CD14-positive monocyte (primary cell): ENCODE results near the gene PCDHB5. TPM values are rescaled to one million over a fixed set of nuclear protein-coding genes. Genes with fewer than 3 reads are reported as not detected.
A peak's percentile ranks its signal among the peaks of the same experiment; 100 is the strongest.

ENCODE experiments used
- DNase-seq, 3 donors: peaks; one replicate each; pipeline ENCODE4 v3.0.0-alpha.2; 2011 to 2022
- H2AFZ ChIP-seq: 2 replicates; pipeline ENCODE4 v1.6.0; 2012; ENCODE audit warnings: mild to moderate bottlenecking, low read depth, low read length, inconsistent platforms; ENCODE audit not compliant: insufficient read depth, poor library complexity, severe bottlenecking
- H3K27ac ChIP-seq, 2 donors: 1 replicate in 1 of 2; 2 replicates in 1 of 2; pipeline ENCODE4 v1.5.1; 2012 to 2013; ENCODE audit warnings: low read length in 2 of 2, control low read depth in 1 of 2, inconsistent platforms in 1 of 2, low read depth in 1 of 2, mild to moderate bottlenecking in 1 of 2
- H3K27me3 ChIP-seq, 2 donors: one replicate each; pipeline versions ENCODE4 v1.6.0 to v1.6.1; 2011 to 2013; ENCODE audit warnings: low read length in 2 of 2; ENCODE audit not compliant: control insufficient read depth in 2 of 2, insufficient read depth in 2 of 2
- H3K36me3 ChIP-seq, 2 donors: replicated peaks in 1 of 2; 1 replicate in 1 of 2; 2 replicates in 1 of 2; pipeline versions ENCODE4 v1.5.1 to v1.6.1; 2012 to 2013; ENCODE audit warnings: low read length in 2 of 2, control low read depth in 1 of 2, inconsistent platforms in 1 of 2, mild to moderate bottlenecking in 1 of 2; ENCODE audit not compliant: insufficient read depth in 2 of 2, control insufficient read depth in 1 of 2
- H3K4me1 ChIP-seq, 2 donors: 1 replicate in 1 of 2; 2 replicates in 1 of 2; pipeline versions ENCODE4 v1.5.1 to v1.6.1; 2012 to 2013; ENCODE audit warnings: low read length in 2 of 2, control low read depth in 1 of 2, inconsistent platforms in 1 of 2, mild to moderate bottlenecking in 1 of 2, moderate library complexity in 1 of 2; ENCODE audit not compliant: insufficient read depth in 2 of 2, control insufficient read depth in 1 of 2
- H3K4me2 ChIP-seq: replicated peaks from 2 replicates; pipeline ENCODE3; 2012; ENCODE audit warnings: low read length, moderate library complexity, mild to moderate bottlenecking; ENCODE audit not compliant: poor library complexity, severe bottlenecking; ENCODE audit errors: extremely low read depth
- H3K4me3 ChIP-seq, 3 experiments: fragments of 200-600 bp in 1 of 3; sonication (generic) in 1 of 3; replicated peaks in 1 of 3; 1 replicate in 2 of 3; 2 replicates in 1 of 3; pipeline ENCODE4 v1.5.1; 2011 to 2013; ENCODE audit warnings: low read length in 3 of 3, mild to moderate bottlenecking in 3 of 3, control low read depth in 2 of 3, low read depth in 2 of 3, inconsistent platforms in 1 of 3, moderate library complexity in 1 of 3
- H3K79me2 ChIP-seq: 2 replicates; pipeline ENCODE4 v1.6.0; 2012; ENCODE audit warnings: mild to moderate bottlenecking, control low read depth, inconsistent platforms, low read length, moderate library complexity; ENCODE audit not compliant: insufficient read depth
- H3K9ac ChIP-seq: 2 replicates; pipeline ENCODE4 v1.6.0; 2017; ENCODE audit warnings: low read length, mild to moderate bottlenecking; ENCODE audit not compliant: insufficient read depth, poor library complexity, severe bottlenecking
- H3K9me3 ChIP-seq, 2 donors: replicated peaks in 1 of 2; 1 replicate in 1 of 2; 2 replicates in 1 of 2; pipeline versions ENCODE4 v1.5.1 to v1.6.1; 2012 to 2013; ENCODE audit warnings: low read length in 2 of 2, control low read depth in 1 of 2; ENCODE audit not compliant: control insufficient read depth in 1 of 2, insufficient read depth in 1 of 2
- H4K20me1 ChIP-seq: 2 replicates; pipeline ENCODE4 v1.6.0; 2012; ENCODE audit warnings: mild to moderate bottlenecking, low read length, control low read depth, moderate library complexity; ENCODE audit not compliant: insufficient read depth
- H3K27ac Mint-ChIP-seq, 7 donors: one replicate each; pipeline ENCODE4 v1.8.0; 2020; ENCODE audit warnings: mild to moderate bottlenecking in 7 of 7, mixed read lengths in 7 of 7, moderate library complexity in 6 of 7, inconsistent platforms in 2 of 7
- H3K27me3 Mint-ChIP-seq, 3 donors: one replicate each; pipeline ENCODE4 v1.8.0; 2021 to 2022; ENCODE audit warnings: low read depth in 3 of 3, mild to moderate bottlenecking in 3 of 3, mixed read lengths in 3 of 3, moderate library complexity in 3 of 3, inconsistent platforms in 1 of 3
- H3K36me3 Mint-ChIP-seq, 2 donors: one replicate each; pipeline ENCODE4 v1.8.0; 2020; ENCODE audit warnings: mixed read lengths in 2 of 2, inconsistent platforms in 1 of 2, mild to moderate bottlenecking in 1 of 2
- H3K4me1 Mint-ChIP-seq: one replicate; pipeline ENCODE4 v1.8.0; 2020; ENCODE audit warnings: mild to moderate bottlenecking, mixed read lengths
- H3K4me3 Mint-ChIP-seq, 2 donors: one replicate each; pipeline ENCODE4 v1.8.0; 2020; ENCODE audit warnings: mild to moderate bottlenecking in 2 of 2, mixed read lengths in 2 of 2, moderate library complexity in 1 of 2
- H3K9me3 Mint-ChIP-seq, 7 donors: one replicate each; pipeline ENCODE4 v1.8.0; 2020 to 2022; ENCODE audit warnings: mixed read lengths in 7 of 7, mild to moderate bottlenecking in 6 of 7, moderate library complexity in 6 of 7, inconsistent platforms in 2 of 7
- WGBS: methylation state at CpG from one replicate; pipeline ENCODE4 v1.1.5; 2013; ENCODE audit warnings: missing lambda C conversion rate; ENCODE audit not compliant: insufficient coverage; 5-methylcytosine and 5-hydroxymethylcytosine counted together
- intact Hi-C, 2 donors: fragments of 100-400 bp; cut with micrococcal nuclease; formaldehyde crosslinking; loops; one replicate each; pipeline versions ENCODE4 v1.15.0 to v1.15.1; 2023
- polyA plus RNA-seq, 3 donors: library from polyadenylated mRNA; depleted of rRNA in 1 of 3; unstranded in 2 of 3; stranded (reverse) in 1 of 3; fragments of 300-500 nt in 2 of 3; fragments of >200 nt in 1 of 3; fragmentation: Illumina TruSeq in 2 of 3; gene quantifications; 1 replicate in 2 of 3; 2 replicates in 1 of 3; pipeline ENCODE4 v1.2.3, GENCODE V29; 2012 to 2021
- TF ChIP-seq, protein P1 (sequence below): fragments of 200-600 bp; IDR thresholded peaks from one replicate; pipeline ENCODE4 v1.8.0; 2022; ENCODE audit warnings: antibody characterized with exemption, mild to moderate bottlenecking

PCDHB5 gene
- polyA plus RNA-seq, 3 donors = not detected

- peaks cover 26 to 41% (median 36%) of the 10 kb centered on the region in 7 donors for H3K9me3 Mint-ChIP-seq
- no peaks in the 10 kb centered on the region for H3K27me3 ChIP-seq
- H3K9me3 ChIP-seq = peaks cover 28 to 35% of the 10 kb centered on the region in 2 donors
- TF ChIP-seq, protein P1, sequence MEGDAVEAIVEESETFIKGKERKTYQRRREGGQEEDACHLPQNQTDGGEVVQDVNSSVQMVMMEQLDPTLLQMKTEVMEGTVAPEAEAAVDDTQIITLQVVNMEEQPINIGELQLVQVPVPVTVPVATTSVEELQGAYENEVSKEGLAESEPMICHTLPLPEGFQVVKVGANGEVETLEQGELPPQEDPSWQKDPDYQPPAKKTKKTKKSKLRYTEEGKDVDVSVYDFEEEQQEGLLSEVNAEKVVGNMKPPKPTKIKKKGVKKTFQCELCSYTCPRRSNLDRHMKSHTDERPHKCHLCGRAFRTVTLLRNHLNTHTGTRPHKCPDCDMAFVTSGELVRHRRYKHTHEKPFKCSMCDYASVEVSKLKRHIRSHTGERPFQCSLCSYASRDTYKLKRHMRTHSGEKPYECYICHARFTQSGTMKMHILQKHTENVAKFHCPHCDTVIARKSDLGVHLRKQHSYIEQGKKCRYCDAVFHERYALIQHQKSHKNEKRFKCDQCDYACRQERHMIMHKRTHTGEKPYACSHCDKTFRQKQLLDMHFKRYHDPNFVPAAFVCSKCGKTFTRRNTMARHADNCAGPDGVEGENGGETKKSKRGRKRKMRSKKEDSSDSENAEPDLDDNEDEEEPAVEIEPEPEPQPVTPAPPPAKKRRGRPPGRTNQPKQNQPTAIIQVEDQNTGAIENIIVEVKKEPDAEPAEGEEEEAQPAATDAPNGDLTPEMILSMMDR = no peak
- intact Hi-C loops = no loop called here
- no peaks in the 10 kb centered on the region for H3K79me2 ChIP-seq
- no peaks in the 10 kb centered on the region for H3K36me3 ChIP-seq
- no peak within 1 kb of the TSS for H3K4me2 ChIP-seq
- peaks cover 2 to 21% (median 12%) of the 10 kb centered on the region in 3 donors for H3K27me3 Mint-ChIP-seq
- WGBS = 14% methylated on average over 13 of the region's 18 CpGs
- H3K4me3 Mint-ChIP-seq = no peak within 1 kb of the TSS
- no peak within 1 kb of the TSS for H3K4me3 ChIP-seq
- no peak for DNase-seq
- H3K4me1 Mint-ChIP-seq = no peaks in the 10 kb centered on the region
- H3K36me3 Mint-ChIP-seq = no peaks in the 10 kb centered on the region
- H3K9ac ChIP-seq = no peak within 1 kb of the TSS
- H2AFZ ChIP-seq = no peak within 1 kb of the TSS
- H3K4me1 ChIP-seq = no peaks in the 10 kb centered on the region
- no peaks in the 10 kb centered on the region for H4K20me1 ChIP-seq
- peak within 1 kb of the TSS in 1 of 7 donors; percentile 9 for H3K27ac Mint-ChIP-seq
- no peak within 1 kb of the TSS for H3K27ac ChIP-seq
These were observed 14.8 kb downstream of the PCDHB5 start, which contains the start of gene PCDHB6 for GRCh38 chr5:141149812-141150211. TSS of gene PCDHB6 (plus strand) at chr5:141150057. CDS start at chr5:141150258, 201 bp downstream.

DNA sequence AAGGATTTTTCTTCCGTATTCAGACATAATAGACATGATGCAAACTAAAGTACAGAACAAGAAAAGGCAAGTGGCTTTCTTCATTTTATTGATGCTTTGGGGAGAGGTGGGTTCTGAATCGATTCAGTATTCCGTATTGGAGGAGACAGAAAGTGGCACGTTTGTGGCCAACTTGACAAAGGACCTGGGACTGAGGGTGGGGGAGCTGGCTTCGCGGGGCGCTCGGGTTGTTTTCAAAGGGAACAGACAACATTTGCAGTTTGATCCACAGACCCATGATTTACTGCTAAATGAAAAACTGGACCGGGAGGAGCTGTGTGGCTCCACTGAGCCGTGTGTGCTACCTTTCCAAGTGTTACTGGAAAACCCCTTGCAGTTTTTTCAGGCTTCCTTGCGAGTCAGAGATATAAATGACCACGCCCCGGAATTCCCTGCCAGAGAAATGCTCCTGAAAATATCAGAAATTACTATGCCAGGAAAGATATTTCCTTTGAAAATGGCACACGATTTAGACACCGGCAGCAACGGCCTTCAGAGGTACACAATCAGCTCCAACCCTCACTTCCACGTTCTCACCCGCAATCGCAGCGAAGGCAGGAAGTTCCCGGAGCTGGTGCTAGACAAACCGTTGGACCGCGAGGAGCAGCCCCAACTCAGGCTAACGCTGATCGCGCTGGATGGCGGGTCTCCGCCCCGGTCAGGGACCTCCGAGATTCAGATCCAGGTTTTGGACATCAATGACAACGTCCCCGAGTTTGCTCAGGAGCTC is 15.4 kb downstream of the PCDHB5 start:
- Histone ChIP-seq H3K4me2 (no peak overlapping the region), H3K9me3 (peaks cover 31 to 41% of the 10 kb centered on the region in 2 donors), H3K27ac (no peak overlapping the region), H3K4me3 (no peak overlapping the region), H3K36me3 (no peaks in the 10 kb centered on the region), H3K4me1 (no peaks in the 10 kb centered on the region), H3K79me2 (no peaks in the 10 kb centered on the region), H2AFZ (no peak overlapping the region), H4K20me1 (no peaks in the 10 kb centered on the region), H3K9ac (no peak overlapping the region), H3K27me3 (no peaks in the 10 kb centered on the region)
- no peak overlapping the region for H3K4me3 Mint-ChIP-seq
- TF ChIP-seq, protein P1 = no peak
- no peak for DNase-seq
- H3K9me3 Mint-ChIP-seq = peaks cover 26 to 45% (median 39%) of the 10 kb centered on the region in 7 donors
- intact Hi-C loops = no loop called here
- H3K27me3 Mint-ChIP-seq = peaks cover 2 to 19% (median 12%) of the 10 kb centered on the region in 3 donors
- no peaks in the 10 kb centered on the region for H3K4me1 Mint-ChIP-seq
- WGBS = 41% methylated on average over 32 of the region's 33 CpGs
- no peaks in the 10 kb centered on the region for H3K36me3 Mint-ChIP-seq
- H3K27ac Mint-ChIP-seq = peak overlapping the region in 1 of 7 donors; percentile 9
